GM19025 (cell line): Measurements from ENCODE around the gene STH.

ENCODE experiments used
- ATAC-seq: cut with Tn5 transposase; IDR thresholded peaks from one replicate; pipeline ENCODE4 v1.9.1; 2021; ENCODE audit warnings: mild to moderate bottlenecking, low read depth, moderate library complexity; ENCODE audit not compliant: unreplicated experiment

Gene STH

DNA sequence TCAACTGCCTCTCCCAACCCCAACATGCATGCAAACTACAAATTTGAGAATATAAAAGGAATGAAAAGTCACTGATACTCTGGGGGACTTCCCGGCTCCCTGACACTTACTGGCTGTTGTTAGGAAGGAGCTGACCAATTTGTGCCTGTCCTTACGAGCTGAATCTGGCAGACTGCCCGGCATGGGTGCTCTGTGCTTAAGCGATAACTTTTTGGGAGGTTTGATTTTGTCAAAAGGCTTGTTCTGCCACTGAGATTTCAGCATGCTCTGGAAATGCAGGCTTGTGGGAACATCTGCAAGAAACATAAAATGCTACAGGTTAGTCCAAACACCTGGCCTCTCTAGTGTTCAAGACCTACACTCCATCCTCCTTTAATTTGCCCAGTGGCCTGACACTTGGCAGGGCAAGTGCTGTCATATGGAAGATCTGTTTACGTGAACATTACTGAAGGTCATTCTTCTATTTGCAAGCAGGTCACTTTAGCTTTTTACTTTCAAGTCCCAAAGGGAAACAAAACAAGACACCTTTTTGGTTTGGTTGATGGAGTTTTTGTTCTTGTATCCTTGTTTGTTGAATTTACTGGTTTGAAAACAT, 40.6 kb downstream of the STH start:
- no peak for ATAC-seq

DNA sequence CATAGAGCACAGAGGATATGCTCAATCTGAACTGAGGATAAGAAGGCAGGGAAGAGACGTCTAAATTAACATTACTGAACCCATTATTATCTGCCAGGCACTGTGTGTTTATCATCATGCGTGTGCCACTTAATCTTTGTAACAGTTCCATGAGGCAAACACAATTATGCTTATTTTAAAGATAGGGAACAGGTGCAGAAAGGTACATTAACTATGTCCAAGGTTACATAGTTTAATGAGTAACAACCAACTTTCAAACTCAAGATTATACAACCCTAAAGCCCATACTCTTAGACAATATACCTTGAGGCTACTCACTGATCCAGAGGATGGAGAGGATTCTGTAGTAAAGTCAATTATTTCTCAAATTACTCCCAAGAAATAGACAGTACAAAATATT, 43.2 kb downstream of the STH start:
- ATAC-seq = no peak

DNA sequence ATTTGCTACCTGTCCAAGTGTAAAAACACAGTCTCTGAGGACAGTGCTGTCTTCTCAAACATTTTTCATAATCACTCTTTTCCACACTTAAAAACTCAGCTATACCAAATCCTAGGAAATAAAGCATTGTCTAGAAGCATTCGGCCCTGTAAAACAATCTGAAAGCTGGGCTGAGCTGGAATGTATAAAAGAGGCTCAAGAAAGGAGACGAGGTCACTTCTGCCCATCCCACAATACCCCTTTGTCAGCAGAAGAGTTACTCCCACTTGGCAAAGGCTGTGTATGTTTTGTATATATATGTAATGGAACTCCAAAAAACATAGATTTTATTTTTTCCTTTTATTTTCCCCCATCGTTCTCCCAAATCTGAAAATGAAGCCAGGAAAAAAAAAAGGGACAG, 43.9 kb downstream of the STH start:
- no peak for ATAC-seq

DNA sequence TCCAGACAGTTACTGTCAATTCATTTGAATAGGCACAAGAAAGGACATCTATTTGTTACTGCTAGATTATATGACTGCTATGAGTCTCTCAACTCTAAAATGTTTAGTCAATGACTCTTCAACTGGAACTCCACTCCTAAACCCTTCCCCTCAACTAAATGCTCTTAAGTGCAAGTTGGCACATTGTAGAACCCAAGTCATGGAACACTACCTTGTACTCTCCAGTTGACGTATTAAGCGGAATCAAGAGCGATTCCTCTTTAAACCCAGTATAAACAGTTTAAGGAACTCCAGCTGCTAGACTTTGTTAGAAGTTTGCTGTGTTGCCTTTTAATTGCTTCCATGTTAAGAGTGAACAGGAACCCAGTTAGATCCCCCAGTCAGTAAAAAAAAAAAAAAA, 44.6 kb downstream of the STH start:
- no peak for ATAC-seq

DNA sequence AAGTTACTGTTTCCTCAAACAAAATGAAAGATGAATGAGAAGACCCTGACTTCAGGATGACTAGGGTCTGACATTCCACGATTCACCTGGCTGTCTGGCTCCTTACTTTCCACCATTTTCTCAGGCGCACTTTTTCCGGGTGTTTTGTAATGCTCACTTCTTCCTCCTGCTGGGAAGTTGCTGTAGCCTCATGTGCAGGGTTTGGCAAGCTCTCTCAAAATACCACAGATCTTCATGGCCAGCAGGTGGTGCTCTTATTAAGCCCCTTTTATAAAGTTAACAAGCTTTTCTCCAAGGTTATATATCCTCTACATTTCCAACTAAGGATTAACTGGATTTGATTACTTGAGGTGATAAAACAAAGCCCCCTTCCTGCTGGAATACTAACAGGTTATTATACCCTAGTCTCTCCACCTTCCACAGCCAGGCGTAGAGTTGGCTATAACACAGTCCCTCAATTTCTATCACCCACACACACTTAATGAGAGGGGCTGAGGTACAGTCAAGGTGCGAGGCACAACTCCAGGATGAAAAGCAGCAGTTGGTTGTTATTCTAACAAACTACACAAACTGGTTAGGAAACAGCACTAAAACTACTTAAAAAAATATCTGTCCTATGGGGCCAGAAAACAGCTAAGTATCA, 45.4 kb downstream of the STH start:
- no peak for ATAC-seq

DNA sequence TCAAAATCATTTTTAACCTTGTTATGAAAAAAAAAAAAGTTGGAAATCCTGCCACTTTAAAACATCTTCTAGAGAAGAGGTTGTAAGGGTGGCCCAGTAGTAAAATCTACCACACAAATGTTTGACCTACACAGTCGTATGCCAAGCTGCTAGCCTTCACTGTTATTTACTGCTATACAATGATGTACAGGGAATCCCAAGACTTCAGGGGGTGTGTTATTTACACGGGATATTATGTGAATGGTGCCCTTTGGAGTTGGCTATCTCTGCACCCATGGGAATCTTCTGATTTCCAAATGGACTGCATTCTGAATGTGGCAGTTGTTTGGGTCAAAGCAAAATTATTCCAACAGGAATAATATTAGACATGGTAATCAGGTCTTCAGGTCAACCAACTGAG, 45.9 kb downstream of the STH start:
- ATAC-seq = no peak

DNA sequence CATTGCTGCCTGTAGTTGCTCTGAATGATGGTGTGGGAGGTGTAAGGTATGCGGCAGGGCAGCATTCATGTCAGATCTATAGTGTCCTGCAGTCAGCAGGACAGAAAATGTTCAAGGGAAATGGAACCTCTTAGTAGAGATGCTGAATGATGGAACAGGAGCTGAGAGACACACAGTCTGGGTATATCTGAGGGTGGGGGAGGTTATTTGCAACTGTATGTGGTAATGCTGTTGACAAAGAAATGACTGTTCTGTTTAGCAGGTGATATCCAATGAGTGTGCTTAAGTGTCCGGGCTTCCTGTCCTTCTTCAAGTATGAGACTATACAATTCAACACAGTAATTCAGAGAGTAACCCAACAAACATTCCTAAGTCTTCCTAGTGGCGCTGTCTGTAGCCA, 46.6 kb downstream of the STH start:
- no peak for ATAC-seq

DNA sequence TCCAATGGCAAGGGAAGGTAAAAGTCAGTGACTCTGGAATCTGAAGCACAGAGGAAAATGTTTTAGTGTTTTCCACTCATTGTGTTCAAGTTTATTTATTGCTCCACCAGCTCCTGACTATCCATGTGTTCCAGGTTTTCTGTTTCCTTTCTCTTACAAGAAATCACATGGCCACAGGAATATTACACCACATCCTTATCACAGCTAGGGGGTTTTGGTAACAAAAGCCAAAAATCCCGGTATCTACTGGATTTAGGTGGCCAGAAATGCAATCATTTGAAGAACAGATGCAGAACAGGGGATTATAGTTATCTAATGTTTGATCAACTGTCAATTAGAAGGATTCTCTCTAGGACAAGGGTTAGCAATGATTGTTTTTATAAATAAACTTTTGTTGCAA, 47.9 kb downstream of the STH start:
- ATAC-seq = no peak

DNA sequence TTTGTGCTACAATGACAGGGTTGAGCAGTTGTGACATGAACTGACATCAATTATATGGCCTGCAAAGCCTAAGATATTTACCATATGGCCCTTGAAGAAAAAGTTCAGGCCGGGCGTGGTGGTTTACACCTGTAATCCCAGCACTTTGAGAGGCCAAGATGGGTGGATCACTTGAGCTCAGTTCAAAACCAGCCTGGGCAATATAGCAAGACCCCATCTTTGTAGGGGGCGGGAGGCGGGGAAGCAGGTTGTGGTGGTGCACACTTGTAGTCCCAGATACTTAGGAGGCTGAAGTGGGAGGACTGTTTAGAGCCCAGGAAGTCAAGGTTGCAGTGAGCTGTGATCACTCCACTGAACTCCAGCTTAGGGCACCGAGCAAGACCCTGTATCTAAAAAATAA, 48.3 kb downstream of the STH start:
- no peak for ATAC-seq

DNA sequence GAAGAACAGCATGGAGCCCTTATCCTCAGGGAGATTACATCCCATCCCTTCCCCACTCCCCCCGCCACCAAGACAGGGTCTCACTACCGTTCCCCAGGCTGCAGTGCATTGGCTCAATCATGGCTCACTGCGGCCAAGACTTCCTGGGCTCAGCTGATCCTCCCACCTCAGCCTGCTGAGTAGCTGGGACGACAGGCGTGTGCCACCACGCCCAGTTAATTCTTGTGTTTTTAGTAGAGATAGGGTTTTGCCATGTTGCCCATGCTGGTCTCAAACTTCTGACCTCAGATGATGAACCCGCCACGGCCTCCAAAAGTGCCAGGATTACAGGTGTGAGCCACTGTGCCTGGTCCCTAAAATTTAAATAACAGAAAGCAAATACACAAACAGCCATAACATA, 48.8 kb downstream of the STH start:
- ATAC-seq = no peak
